Activated CD4-positive, alpha-beta T cell treated with anti-CD3 and anti-CD28 coated beads, Interleukin-2, Interleukin-4, amounts not matched to agents 100 ng/mL and 50 ng/mL, durations not matched to agents 16 hours and 8 hours (primary cell): ENCODE results near the gene C5.

Experiments used
- DNase-seq: peaks from one replicate; pipeline ENCODE4 v3.0.0-alpha.2; 2020; ENCODE audit warnings: low spot score

The C5 gene

DNA sequence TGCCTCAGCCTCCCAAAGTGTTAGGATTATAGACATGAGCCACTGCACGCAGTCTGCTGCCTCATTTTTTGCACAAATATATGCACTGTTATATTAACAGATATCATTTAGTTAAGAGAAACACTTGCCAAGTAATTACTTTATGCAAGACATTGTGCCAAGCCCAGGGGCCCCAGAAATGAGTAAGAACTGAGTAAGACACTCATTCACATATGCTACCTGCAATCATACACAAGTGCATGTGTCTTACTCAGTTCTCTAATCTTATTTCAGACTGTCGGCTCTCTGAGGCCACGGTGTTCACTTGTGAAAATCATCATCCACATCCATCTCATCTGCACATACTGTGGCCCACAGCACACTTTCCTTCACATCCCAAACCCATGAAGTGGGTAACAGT lies 139.4 kb downstream of the C5 start:
- DNase-seq = no peak

DNA sequence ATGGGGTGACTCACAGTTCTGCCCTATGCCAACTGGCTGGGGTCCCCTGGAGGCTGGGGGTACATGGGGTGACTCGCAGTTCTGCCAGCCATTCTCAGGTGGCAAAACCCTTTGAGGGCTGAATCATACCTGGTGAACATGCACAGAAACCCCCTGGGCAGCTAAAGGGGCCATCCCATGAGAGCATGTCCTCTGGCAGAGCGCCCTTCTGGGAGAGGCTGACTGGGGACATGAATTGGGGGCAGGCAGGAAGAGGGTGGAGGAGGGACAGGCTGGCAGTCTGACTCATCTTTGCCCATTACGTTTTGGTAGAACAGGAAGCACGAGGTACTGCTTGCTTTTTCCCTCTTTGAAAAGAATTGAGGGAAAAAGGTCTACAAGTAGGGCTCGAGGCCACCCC lies 140.2 kb downstream of the C5 start:
- DNase-seq = peak; percentile 62

DNA sequence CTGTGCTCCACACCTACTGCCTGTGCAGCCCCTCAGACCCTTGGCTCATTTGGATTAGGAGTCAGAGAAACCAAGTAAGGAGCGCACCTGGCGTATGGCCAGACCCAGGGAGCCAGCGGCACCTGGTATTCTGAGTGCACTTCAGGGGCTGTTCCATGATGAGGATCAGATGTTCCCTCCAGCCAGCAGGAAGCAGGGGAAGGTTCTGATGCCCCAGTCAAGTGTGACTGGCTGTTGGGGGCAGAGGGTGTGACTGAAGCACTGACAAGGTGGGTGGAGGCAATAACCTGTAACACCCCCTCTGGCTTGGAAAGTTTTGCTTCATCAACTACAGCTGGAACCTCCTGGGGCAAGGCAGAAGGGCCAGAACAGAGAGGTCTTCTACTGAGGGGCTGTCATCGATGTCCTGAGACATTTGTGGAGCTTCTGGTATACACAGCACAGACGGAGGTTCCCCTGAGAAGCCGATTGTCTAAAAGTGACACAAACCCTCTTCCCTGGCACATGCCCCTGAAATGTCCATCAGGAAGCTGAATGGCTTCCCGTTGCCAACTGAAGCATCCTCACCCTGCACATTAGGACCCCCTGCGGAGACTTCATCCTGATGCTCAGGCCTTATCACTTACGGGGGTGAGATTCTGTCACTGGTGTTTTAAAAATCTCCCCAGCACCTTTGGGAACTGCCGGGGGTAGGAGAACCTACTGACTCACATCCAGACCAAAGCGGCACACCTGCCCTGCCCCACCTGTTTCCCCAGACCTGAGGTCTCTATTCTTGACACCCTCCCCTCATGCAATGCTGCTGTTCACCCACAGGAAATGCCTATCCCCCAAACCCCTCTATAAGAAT lies 144.5 kb downstream of the C5 start:
- DNase-seq = no peak

DNA sequence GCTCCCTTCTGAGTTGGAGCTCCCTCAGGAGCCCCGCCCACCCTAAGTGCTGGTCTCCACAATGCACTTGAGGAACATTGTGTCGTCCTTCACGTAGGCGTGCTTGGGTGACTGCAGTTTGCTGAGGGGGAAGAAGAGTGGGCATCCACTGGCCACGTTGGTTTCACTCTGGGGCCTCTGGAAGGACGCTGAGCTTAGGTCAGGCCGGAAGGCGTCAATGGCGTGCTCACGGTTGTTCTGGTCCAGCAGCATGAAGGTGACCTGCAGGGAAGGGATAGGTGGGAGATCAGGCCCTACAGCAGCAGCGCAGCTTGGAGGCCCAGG lies 145.1 kb downstream of the C5 start:
- no peak for DNase-seq

DNA sequence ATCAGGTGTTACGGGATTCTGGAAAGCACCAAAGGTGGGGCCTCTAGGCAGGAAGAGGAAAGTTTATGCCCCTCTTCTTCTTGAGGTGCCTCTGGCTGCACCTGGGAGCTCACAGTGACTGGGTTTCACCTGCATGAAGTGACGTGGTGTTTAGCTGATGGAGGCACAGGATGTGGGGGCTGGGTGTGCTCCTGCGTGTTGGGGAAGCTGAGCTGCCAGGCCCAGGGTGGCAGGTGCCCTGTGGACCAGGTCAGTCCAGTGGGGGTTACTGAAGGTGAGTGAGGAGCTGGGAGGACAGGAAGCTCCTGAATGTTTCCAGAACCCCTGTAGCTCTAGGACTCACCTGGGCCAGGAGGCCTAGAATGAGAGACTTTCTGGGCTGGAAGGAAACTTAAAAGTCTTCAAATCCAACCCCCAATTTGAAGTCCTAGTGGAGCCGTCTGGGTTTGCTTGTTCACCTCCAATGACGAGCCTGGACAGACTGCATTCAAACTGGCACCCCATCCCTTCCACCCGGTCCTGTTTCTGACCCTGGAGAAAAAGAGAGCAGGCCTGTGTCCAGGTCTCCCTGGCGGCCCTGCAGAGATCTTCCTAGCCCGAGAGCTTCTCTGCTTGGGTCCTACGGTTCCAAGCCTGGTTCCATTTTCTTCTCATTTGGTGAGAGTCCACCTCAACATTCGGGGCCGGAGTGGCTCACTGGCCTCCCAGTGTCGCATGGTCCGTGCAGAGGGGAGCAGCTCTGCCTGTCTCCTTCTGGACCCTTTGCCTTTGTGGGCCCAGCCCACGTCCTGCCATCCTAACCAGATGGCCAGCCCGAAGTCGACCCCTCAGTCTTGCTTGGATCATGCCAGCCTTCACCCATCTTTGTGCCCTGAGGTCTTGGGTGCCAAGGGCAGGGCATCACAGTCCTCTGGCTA lies 145.8 kb downstream of the C5 start:
- DNase-seq = no peak

DNA sequence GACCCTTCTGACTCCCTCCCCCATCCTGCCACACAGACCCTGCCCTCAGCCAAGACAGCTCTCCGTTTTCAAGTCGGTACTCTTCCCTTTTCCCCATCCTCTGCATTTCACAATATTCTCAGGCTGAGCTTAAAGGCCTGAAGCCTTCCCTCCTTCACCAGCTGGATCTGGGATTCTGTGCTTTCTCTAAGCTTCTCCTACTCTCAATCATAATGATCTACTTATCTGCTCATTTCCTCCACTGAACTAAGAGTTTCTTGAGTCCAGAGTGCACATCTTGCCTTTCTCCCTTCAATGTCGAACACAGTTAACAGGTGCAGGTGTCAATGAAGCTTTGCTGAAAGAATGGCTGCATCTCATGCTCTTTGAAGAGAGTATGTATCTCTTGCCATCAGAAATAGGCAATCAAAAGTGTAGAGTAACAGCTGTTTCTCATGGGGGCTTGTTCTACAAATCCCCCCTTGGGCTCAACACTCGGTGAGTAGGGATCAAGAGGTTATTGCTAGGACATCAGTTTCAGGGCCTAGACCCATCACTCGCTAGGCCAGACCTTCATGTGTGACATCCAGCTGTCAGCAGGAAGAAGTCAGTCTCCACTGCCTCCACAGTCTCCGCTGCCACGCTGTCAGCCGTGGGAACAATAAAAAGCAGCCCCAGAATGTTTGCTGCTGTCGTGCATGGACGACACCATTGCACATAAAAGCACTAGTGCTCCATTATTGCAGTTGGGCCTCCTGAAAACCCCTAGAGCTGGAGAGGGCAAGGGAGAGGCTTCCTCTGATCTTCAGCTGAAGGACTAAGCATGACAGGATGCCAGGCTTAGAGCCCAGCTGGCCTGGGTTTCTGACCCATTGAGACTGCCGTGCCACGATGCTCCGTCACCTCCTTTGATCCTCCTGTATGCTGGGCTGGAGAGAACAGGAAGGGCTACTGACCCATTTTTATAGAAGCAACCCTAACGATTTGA lies 147.2 kb downstream of the C5 start:
- DNase-seq = no peak
